GM20000 (cell line): ENCODE data around the gene VPS37C.

Experiments
- DNase-seq: peaks from one replicate; pipeline ENCODE4 v3.0.0; 2012; ENCODE audit warnings: low spot score
- TF ChIP-seq, protein P1 (sequence below): IDR thresholded peaks from 2 replicates; pipeline ENCODE4 v1.5.1; 2012; ENCODE audit warnings: mild to moderate bottlenecking, control low read depth; ENCODE audit errors: extremely low read depth, missing control alignments

Gene VPS37C

GRCh38 chr11:61118004-61118403, 43.2 kb downstream of the VPS37C start:
- TF ChIP-seq, protein P1, sequence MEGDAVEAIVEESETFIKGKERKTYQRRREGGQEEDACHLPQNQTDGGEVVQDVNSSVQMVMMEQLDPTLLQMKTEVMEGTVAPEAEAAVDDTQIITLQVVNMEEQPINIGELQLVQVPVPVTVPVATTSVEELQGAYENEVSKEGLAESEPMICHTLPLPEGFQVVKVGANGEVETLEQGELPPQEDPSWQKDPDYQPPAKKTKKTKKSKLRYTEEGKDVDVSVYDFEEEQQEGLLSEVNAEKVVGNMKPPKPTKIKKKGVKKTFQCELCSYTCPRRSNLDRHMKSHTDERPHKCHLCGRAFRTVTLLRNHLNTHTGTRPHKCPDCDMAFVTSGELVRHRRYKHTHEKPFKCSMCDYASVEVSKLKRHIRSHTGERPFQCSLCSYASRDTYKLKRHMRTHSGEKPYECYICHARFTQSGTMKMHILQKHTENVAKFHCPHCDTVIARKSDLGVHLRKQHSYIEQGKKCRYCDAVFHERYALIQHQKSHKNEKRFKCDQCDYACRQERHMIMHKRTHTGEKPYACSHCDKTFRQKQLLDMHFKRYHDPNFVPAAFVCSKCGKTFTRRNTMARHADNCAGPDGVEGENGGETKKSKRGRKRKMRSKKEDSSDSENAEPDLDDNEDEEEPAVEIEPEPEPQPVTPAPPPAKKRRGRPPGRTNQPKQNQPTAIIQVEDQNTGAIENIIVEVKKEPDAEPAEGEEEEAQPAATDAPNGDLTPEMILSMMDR, result no peak
- DNase-seq, result no peak

GRCh38 chr11:61117168-61117520, 44.1 kb downstream of the VPS37C start:
- TF ChIP-seq, protein P1, result no peak
- DNase-seq, result no peak

DNA sequence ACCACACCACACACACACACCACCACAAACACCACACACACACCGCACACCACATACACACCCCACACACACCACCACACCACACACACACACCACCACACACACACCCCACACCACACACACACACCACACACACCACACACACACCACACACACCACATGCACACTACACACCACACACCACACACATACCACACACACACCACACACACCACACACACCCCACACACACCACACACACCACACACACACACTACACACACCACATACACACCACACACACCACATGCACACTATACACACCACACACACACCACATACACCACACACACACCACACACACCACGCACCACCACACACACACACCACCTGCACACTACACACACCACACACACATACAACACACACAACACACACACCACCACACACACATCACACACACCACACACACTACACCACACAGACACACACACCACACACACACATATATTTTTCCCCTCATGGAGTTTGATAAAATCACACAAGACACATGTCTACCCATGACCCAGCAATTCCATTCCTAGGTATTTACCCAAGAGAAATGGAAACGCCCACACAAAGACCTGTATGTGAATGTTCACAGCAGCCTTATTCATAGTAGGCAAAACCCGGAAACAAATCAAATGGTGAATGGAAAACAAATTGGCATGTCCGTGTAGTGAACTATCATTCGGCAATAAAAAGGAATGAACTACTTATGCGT, 44.6 kb downstream of the VPS37C start:
- TF ChIP-seq, protein P1, result no peak
- no peak for DNase-seq

DNA sequence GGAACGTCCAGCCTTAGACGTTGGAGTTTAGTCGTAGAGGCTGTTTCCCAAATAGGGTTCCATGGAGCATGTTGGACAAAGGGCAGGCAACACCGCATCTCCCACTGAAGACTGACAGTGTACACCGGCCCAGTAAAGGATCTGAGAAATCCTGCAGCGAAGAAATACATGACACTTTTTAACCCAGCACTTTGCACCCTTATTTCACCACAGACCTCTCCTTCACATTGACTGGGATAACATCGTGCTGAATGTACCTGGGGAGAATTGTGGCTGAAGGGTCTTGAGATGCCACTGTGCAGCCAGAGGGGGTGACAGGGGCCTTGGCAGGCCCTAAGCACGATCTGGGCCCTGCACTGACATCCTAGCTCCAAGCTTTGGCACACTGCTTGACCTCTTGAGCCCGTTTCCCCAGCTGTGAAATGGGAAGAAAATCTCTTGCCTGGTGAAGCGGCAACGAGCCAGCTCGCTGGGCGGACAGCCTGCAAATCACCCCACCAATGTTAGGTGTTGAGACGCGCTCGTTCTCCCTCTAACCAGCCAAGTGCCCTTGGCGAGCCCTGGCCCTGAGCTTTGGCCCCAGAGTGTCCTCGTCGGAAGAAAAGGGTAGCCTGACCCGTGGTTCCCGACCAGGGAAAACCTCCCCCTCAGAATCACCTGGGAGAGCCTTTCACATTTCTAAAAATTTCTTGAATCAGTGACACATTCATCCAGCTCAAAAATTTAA, 45.6 kb downstream of the VPS37C start:
- TF ChIP-seq, protein P1, result no peak
- DNase-seq, result no peak

DNA sequence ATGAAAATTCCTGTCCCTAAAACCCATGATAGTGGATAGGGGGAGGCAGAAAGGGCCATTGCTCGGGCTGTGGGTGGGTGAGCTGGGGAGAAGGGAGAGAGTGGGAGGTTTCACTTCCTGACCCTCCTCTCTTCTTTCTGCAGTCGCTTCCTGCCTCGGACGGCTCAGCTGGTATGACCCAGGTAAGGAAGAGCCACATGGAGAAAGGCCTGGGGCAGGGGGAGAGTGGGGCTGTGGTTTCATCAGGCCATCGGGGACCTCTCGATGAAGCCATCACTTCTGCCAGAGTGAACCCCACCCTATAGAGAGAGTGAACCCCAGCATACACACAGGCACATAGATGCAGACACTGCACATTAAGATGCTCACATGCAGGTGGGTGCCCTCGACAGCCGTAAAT, 46.3 kb downstream of the VPS37C start:
- DNase-seq, result no peak
- TF ChIP-seq, protein P1, result no peak

GRCh38 chr11:61113201-61113600, 48.0 kb downstream of the VPS37C start:
- TF ChIP-seq, protein P1, result no peak
- DNase-seq, result no peak

GRCh38 chr11:61112575-61112974, 48.7 kb downstream of the VPS37C start:
- TF ChIP-seq, protein P1, result no peak
- no peak for DNase-seq
